C1 segment of cervical spinal cord (tissue), 14 donors: Measurements from ENCODE around the gene OAT.
A peak's percentile ranks its signal among the peaks of the same experiment; 100 is the strongest.
"Not testable (repeated sequence)": the region's sequence is repeated elsewhere in the genome, so short reads cannot be mapped to it uniquely, and the experiment has no call there.

Experiments used
- DNase-seq, 14 donors: peaks; one replicate each; lab custom pipeline; 2025; lab: John Stamatoyannopoulos, UW

The OAT gene

DNA sequence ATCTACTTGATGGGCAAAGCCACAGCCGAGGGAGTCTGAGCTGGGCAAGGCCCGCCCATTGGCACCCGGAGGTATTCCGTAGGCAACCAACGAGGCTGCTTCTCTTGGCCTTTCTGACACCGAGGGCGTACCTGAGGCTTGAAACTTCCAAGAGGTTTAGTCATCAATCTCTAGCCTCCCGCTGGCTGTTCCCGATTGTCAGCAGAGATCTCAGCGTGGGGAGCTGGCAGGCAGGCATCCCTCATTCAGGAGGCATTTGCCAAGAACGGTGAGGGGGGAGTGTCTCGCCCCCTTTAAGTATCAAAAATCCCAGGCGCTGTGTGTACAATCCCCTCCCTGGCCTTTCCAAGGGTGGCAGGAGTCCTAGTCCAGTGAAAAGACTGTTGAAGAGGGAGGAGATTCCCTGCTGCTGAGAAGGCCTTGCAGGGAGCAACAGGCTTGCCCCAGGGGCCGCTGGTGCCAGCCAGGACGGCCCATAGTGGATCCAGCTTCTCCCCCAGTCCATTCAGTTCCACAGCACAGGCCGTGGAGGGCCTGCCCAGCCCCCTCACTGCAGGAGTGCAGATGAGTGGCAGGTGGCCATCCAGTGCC is 39.7 kb downstream of the OAT start:
- DNase-seq = peak in 3 of 14 donors; percentile 19 to 56 (median 35)

DNA sequence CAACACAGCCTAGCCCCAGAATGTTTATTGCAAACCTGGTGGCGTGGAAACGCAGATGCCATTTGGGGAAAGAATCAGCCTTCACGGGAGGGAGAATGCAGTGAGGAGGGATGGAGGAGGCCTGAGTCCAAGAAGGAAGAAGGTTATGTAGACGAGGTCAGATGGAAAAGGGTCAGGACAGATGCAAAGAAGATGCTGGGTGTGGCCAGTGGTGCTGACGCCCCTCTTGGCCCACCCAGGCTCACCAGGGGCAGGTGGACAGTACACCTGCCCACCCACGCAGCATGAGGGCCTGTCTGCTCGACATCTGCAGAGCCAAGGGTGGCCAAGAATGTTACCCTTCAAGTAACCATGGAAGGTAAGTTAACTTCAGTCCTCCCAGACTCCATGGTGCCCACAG is 40.5 kb downstream of the OAT start:
- DNase-seq = no peak

DNA sequence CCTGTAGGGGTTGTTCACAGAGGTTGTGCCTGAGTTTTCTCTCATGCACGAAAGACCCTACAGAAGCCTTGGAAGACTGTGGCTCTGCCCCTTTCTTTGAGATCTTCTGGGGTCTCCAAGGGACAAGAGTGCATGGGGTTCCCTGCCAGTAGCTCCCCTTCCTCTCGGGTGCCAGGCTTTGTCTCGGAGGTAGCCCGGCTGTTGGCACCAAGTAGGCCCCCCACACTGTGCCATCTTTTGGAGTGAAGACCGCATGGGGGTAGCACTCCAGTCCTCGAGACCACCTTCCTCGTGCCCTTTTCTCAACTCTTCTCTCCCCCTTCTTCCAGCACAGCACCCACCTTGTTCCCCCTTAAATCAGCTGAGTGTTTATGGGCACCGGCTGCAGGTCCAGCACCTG is 41.6 kb downstream of the OAT start:
- DNase-seq = no peak

DNA sequence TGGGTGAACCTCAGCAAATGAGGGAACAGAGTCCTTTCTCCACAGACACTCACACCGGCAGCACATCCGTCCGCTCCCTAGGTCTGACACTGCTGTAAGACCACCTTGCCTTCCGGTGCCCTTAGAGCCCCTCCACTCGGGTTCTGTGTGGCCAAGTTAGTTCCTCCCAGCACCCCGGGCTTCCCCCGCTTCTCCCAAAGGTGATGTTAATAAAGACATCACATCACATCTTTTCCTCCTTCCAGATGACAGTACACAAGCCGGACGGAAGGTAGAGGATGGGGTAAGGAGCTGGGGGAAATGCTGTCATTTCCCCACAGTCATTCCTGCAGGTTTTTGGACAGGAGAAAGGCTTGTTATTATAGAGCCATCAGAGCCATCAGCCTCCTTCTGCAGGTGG is 42.3 kb downstream of the OAT start:
- DNase-seq = no peak

DNA sequence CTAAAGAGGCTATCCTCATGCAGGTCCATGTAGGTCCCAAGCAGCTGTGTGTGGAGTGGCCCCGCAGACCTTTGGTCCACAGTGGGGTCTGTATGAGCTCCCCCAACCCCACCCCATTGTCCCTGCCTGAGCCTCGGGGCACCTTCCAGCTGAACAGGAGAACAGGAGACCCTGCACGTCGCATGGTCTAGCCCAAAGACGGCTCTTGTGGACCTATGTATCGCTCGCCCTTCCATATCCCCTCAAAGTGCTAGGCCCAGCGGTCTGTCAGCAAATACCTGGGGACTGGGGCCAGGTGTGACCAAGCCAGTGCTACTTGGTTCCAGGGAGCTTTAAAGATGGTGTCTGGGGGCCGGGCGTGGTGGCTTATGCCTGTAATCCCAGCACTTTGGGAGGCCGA is 43.0 kb downstream of the OAT start:
- no peak for DNase-seq

DNA sequence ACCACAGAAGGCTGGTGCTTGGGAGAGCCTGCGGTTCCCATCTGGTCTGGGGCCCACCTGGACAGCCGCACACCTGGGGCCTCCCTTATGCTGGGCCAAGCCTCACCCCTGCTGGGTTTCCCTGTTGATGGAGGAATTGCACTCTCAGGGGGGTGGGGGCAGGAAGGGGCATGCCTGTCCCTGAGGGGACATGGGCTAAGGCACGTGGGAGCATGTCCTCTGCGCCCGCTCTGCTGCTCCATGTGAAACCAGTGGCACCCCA is 43.4 kb downstream of the OAT start:
- DNase-seq = no peak

DNA sequence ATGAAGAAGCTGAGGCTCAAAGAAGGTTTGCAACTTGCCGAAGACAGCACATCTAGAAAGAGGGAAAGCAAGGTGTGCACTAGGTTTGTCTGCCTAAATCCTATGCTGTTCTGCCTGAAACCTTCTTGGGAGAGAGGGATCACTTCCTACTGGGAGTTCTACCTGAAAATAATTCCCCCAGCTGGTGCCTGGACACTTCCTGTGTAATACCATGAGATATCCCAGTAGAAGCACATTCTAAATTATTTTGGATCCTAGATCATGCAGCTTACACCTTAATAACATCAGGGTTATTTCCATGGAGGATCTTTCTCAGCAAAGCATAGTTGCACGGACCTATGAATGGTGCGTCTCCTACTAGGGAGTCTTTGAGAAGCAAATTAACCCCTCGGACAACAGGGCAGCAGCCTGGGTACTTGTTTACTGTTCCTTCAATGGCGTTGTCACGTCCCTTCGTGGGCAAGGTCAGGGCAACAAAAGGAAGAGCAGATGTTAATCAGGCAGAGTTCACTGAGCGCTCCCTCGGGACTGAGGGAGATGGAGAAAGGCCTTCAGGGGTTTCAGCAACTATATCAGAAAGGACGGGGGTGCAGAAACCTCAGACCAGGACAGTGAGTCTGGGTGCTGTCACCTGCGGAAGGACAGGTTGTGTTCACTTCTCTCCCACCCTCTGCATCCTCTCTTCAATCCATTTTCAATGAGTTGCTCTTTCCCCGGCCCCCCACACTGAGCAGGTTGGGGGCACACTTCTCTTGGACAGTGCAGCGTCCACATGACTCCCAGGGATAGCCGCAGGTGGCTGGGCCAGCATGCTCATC is 44.0 kb downstream of the OAT start:
- no peak for DNase-seq

DNA sequence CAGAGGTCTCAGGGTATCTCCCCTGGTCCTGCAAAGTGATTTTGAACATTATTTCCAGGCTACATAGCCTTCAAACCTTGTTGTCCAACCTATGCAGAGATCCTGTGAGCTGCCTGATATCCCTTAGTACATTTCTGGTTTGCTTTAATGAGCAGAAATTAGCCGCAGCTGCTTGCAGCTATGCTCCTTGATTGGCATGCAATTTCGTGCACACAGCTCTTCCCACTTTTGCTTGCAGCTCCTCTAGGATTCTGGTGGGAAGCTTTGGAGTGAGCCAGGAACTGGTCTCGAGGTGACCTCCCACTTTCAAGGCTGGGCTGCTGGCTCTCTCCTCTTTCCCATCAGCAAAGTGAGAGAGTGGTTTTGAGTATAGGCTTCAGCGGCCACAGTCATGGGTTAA is 45.8 kb downstream of the OAT start:
- no peak for DNase-seq

DNA sequence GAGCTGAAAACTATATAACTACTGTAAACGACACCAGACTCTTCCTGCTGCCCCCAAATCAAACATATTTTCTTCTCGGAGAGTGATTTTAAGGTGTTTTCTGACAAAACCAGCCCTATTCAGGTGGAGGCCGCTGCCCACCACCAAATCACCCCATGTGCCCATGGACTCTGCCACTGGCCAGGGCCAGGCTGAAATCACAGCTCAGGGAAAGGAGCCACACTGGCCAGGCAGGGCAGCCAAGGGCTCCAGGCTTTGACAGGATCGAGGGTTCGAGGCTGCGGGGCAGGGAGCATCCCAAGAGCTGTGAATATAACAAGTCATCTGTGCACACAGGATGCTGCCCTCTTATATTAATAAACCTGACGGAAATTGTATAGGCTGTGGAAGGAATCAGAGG is 48.3 kb downstream of the OAT start:
- DNase-seq = no peak

DNA sequence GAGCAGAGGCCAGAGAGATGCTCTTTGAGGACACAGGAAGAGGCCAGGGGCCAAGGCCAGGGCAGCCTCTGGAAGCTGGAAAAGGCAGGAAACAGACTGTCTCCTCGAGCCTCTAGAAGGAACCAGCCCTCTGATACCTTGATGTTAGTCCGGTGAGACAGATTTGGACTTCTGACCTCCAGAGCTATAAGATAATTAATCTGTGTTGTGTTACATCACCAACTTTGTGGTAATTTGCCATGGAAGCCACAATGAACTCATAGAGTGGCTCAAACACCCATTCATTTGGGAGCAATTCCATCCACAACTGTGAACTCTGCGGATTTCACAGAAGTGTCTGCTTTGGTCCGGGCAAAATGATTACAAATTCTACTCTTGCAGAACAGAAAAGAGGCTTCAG is 48.7 kb downstream of the OAT start:
- DNase-seq = no peak

DNA sequence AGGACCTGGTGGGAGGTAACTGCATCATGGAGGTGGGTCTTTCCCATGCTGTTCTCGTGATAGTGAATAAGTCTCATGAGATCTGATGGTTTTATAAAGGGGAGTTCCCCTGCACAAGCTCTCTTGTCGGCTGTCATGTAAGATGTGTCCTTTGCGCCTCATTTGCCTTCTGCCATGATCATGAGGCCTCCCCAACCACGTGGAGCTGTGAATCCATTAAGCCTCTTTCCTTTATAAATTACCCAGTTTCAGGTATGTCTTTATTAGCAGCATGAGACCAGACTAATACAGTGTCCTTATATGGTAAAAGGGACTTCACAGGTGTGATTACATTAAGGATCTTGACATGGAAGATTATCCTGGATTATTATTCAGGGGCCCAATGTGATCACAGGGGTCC is 49.2 kb downstream of the OAT start:
- not testable (repeated sequence) for DNase-seq

DNA sequence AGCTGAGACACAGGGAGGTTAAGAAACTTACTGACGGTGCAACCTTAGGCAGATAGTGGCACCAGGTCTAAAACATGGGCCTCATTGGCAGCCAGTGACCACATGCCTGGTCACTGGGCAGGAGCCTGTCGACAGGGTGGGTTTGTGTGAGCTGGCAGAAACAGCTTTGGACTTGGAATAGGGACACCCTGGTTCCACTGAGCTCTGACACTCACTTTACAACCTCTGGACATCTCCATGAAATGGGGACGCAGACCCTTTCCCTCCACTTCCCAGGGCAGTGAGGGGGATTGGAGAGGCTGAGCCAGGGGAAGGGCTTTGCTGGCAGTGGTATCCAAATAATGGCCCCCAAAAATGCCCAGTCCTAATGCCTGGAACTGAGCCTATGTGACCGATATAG is 49.7 kb downstream of the OAT start:
- DNase-seq = no peak

DNA sequence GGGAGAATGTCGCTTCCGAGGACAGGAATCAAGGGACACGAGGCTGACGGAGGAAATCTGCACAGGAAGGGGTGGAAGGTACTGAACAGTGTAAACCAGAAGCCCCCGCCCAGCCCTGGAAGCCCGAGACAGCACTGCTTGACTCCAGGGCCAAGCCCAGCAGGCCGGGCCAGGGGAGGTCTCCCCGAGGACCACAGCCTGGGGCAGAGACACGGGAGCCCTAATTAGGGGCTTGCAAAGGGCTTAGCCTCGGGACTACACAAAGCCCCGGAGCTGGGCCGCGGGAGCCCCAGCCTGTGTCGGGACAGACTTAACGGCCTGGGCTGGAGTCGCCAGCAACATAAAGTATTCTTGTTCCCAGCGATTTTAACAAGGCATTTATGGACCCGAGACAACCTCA is 50.8 kb downstream of the OAT start:
- no peak for DNase-seq

DNA sequence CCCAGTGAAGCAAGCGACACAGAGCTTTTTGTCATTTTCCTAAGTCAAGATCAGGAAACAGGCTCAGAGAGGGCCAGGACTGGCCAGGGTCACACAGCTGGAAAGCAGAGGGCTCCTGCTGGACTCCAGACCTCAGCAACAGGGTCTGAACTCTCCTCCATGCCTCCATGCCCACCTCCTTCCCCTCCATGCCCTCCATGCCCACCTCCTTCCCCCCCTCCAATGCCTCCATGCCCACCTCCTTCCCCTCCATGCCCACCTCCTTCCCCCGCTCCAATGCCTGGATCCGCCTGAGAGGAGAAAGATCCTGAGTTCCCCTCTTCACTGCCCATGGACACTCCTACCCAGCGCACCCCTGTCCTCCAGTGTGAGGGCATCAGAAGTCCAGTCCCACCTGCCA is 51.3 kb downstream of the OAT start:
- DNase-seq = no peak

DNA sequence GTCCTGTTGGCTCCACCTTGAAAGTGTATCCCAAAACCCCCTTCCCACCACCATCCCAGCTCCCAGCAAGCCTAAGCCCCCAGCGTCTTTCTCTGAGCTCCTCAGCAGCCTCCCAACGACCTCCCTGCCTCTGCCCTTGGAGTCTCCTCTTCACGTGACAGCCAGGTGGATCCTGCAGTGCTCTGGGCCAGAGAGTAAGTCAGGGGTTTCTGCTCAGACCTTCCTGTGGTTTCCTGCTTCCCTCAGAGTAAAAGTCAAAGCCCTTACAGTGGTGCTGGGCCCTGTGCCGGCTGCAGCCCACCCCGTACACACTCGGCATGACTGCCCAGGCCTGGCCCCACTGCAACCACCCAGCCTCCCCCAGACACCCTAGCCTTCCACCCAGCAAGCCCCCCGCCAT is 51.9 kb downstream of the OAT start:
- no peak for DNase-seq

DNA sequence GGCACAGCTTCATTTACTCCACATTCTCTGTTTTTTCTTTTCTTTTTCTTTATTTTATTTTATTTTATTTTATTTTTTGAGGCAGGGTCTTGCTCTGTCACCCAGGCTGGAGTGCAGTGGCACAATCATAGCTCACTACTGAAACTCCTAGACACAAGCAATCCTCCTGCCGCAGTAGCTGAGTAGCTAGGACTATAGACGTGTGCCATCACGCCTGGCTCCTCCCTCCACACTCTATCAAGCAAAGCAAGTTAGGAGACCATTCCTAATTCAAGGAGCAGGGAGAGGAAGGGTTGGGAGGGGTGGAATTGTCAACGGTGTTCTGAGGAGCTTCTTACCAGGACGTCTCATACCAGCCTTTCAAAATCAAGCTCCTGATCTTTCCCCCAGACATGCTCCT is 52.4 kb downstream of the OAT start:
- DNase-seq = no peak

DNA sequence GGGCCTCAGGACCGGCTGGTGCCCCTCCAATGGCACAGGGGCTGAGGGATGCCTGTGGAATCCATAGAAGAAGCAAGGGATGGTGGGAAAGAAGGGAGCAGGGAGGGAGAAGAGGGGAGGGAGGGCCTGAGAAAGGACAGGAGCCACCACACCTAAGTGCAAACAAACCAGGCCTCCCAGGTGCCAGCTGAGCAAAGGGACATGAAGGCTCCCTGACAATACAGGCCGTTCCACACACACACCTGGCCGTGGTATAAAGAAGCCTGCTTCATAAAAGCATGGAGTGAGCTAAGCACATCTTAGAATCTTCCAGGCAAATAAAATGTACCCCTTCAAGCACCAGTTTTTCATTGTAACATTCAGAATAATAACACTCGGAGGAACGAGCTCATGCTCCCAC is 54.0 kb downstream of the OAT start:
- DNase-seq = no peak

DNA sequence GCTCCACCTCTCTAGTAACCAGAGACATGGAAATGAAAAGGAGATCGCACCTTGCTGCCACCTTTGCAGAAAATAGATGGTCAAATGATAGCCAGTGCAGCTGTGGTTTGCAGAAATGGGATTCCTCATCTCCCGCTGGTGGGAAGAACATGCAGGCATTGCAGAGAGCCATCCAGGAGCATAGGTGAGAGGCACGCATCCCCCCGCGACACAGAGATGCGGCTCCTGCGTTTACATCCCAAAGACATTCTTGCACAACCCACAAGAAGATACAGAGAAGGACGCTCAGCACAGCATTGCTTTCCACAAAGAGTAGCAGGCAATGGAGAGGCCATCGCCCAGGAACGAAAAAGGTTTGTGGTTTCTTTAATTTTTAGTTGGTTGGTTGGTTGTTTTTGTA is 56.2 kb downstream of the OAT start:
- no peak for DNase-seq

DNA sequence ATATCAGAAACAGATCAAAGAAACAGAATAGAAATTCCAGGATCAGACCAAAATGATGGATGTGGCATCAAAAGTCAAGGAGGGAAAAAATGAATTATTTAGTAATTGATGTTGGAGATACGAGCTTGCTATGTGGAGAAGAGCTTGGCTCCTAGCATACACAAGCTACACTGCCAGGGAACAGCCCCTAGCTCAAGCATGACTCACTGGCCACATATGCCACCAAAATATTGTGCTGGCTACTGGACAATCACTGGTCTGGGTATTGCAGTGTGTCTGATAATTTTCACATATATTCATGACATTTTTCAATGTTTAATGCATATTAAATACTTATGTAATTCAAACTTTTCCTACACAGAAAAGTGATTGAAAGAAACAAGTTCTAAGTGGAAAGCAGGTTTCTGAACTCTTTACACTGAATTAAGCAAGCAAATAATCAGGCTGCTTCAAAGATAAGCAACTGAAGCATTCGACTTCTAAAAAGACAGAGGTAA is 59.3 kb downstream of the OAT start:
- DNase-seq = no peak

DNA sequence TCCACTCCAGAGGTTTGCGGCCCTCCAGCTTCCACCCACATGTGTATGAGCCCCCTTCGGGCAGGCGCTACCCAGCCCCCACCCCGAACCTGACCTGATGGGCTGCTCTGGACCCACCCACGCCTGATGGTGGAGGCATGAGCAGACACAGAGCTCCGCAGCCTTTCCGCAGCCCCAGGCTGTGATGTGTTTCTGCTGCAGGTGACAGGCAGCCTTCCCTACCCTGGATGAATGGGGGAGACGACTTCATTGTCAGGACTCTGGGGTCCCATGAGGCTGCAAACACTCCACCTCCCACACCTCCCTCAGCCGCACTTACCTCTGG is 61.2 kb downstream of the OAT start:
- no peak for DNase-seq

DNA sequence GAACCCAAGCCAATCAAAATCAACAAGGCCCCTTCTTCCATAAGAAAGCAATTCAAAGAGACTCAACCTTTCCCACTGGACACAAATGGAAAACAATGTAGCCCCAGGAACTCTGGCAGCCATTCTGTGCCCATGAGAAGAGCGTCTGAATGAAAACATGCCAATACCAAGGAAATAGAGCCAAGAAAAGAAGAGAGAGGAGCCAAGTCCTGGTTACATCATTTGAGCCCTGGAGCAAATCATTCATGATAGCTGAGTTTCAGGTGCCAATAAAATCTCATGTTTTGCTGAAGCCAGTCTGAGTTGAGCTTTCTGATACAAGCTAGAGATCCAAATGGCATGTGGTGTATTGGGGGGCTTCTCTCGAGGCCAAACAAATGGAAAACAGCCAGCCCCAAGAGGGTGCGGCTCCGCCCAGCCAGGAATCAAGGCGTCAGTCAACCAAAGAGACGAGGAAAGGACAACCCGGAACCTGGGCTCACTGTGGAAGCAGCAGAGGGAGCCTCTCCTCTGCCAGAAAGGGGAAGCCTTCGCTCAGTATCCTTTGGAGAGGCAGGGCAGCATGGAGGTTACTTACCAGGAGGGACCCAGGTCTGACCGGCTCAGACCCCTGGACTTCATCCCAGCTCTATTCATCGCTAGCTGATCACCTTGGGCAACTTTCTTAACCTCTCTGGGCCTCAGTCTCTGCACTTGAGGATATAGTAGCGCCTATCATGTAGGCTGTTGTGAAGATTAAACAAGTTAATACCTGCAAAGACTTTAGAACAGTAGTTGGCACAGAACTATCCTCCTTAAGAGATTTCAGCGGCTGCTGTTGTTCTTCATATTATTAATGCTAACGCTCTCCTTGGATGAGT is 61.8 kb downstream of the OAT start:
- DNase-seq = no peak

DNA sequence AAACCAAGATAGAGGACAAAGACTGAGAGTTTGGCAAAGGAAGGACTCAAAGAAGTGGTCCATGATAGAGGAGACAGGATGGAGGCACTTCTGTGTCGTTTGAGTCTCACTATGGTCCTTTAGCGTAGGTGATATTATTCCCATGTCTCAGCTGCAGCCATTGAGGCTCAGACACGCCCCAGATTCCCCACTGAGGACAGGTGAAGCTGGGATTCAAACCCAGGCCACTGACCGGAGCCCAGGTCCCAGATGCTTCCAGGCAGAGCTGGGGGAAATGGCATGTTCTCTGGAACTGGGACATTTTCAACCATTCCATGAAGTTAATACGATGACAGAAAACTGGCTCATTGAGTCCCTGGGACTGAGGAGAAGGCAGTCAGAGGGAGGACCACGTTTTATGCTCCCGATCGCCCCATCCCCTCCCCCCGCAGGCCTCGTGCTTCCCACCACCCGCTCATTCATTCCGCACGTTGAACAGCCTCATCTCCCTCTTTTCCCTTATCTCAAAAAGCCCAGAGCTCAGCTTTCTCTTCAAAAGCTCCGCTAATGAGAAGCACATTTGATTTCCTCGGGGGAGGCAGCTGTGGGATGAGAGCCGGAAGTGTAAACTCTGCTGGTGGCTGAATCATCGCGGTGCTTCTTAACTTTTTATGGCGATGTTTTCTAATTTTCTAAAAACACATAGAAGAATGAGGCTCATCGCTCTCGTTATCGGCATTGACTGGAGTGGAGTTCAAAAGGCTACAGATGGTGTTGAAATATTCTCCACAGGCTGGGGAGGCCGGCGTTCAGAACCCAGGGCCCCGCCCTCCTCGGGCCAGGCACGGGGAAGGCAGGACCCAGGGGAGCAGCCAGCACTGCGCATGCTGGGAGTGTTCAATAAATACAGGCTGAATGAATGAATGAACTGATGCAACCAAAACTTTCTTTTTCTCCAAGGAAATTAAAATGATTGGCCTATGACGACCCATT is 64.0 kb downstream of the OAT start:
- DNase-seq = no peak
